Left cardiac atrium (tissue), 4 donors: Measurements from ENCODE around the gene FBXL16. TPM values are rescaled to one million over a fixed set of nuclear protein-coding genes. Genes with fewer than 3 reads are reported as not detected.
"Not testable (repeated sequence)": the region's sequence is repeated elsewhere in the genome, so short reads cannot be mapped to it uniquely, and the experiment has no call there.

ENCODE experiments used
- ATAC-seq, 2 donors: fragments of 200-7000 bp; cut with Tn5 transposase; one replicate each; pipeline ENCODE4 v1.9.1; 2020; ENCODE audit warnings: mild to moderate bottlenecking in 2 of 2, moderate library complexity in 2 of 2
- DNase-seq: peaks from one replicate; pipeline ENCODE4 v3.0.0-alpha.2; 2020
- intact Hi-C, 2 donors: fragments of 100-400 bp; cut with DNase I; formaldehyde crosslinking; loops; one replicate each; pipeline versions ENCODE4 v1.14.1 to v1.15.1; 2022 to 2023
- total RNA-seq, 2 donors: library from RNA; stranded (reverse); fragmentation: NEBNext Ultra II Directional; extraction: Animal tissue kit (Norgen Biotek cat#: 25700); gene quantifications; one replicate each; pipeline ENCODE4 v1.2.1, GENCODE V29; 2021
- donor health status: DM: no; HTN: yes; CAD: no.
- donor health status: DM: no; HTN: yes; CAD: no; lungs with severe emphysema.
- donor health status: DM: yes; HTN: yes; CAD: no.
- donor health status: Dilated cardiomyopathy.

Gene FBXL16
- total RNA-seq, 2 donors from 2014 or later = 0.32 to 1.0 TPM

DNA sequence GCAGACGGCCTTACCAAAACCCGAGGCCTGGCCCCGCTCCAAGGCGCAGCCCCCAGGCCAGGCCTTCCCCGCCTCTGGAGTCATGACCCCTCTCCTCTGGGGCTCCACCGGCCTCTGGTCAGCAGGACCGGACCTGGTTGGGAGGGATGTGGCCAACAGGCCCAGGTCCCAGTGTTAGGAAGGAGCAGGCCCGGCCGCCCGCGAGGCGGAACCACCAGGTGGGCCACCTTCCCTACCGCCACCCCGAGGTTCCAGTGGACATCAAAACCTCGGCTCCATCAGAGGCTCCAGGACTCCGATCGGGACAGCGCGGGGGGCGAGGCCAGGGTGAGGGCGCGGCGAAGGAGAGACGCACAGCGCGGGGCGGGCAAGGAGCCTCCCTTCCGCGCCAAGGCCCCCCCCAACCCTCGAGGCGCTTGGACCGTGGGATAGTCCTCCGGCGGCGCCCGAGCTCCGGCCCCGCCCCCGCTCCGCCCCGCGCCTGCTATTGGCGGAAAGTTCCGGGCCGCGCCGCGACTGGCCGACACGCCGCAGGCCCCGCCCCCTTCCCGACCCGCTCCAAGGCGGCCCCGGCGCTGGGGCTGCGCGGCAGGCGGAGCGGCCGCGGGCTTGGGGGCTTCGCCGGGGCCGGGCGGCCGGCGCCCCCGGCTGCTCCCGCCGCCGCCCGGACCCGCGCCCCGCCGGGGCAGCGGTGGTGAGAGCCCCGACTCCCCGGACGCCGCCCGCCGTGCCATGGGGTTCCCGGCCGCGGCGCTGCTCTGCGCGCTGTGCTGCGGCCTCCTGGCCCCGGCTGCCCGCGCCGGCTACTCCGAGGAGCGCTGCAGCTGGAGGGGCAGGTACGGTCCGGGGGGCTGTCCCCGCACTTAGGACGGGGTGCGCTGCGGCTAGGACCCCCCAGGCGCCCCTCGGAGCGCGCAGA, 9.2 kb upstream of the FBXL16 start, which contains the start of gene METRN:
Gene METRN, plus strand, starts transcription at position 561 of the 919 bp plus-strand sequence. Its CDS starts 172 bp downstream, at position 733.
- intact Hi-C loops = loop anchor here in 1 of 2 donors (5.0 to 10.0 kb wide), 2 partner anchors 72 to 340 kb away; partner anchors contain the start of genes CHTF18 and RPUSD1
- ATAC-seq (peak; percentile 85 to 95), DNase-seq (peak; percentile 95)

DNA sequence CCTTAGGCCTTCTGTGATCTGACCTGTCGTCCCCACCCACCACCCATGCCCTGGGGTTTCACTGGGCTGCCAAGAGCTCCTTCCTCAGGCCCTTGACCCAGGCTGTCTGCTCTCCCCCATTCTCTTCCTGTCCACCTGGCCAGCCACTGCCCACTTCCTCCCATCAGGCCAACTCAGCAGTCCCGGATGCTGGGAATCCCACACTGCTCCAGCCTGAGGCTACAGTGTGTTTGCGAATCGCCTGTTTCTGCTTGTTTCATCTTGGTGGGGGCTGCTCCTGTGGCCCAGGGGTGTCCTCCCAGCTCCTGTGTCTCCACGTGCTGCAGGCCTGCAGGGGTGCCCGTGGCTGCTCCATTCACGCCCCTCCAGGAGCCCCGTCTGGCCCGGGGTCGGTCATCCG, 8.5 kb upstream of the FBXL16 start:
- no peak for ATAC-seq
- DNase-seq = no peak
- intact Hi-C loops = loop anchor here in 1 of 2 donors (5.0 to 10.0 kb wide), 2 partner anchors 73 to 341 kb away; partner anchors contain the start of genes CHTF18 and RPUSD1

DNA sequence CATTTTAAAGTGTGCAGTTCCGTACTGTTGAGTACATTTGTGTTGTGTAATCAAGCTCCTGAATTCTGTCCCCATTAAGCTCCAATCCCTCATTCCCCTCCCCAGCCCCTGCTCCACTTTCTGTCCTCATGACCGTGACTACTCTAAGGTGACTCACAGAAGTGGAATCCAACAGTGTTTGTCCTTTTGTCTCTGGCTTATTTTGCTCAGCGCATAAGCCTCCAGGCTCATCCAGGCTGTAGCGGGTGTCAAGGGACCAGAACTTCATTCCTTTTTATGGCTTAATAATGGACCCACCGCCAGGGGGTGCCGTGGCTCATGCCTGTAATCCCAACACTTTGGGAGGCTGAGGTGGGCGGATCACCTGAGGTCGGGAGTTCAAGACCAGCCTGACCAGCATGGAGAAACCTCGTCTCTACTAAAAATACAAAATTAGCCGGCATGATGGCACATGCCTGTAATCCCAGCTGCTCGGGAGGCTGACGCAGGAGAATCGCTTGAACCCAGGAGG, 7.2 kb upstream of the FBXL16 start:
- intact Hi-C loops = loop anchor here in 1 of 2 donors (5.0 to 10.0 kb wide), 2 partner anchors 75 to 342 kb away; partner anchors contain the start of genes CHTF18 and RPUSD1
- ATAC-seq, DNase-seq: not testable (repeated sequence)

DNA sequence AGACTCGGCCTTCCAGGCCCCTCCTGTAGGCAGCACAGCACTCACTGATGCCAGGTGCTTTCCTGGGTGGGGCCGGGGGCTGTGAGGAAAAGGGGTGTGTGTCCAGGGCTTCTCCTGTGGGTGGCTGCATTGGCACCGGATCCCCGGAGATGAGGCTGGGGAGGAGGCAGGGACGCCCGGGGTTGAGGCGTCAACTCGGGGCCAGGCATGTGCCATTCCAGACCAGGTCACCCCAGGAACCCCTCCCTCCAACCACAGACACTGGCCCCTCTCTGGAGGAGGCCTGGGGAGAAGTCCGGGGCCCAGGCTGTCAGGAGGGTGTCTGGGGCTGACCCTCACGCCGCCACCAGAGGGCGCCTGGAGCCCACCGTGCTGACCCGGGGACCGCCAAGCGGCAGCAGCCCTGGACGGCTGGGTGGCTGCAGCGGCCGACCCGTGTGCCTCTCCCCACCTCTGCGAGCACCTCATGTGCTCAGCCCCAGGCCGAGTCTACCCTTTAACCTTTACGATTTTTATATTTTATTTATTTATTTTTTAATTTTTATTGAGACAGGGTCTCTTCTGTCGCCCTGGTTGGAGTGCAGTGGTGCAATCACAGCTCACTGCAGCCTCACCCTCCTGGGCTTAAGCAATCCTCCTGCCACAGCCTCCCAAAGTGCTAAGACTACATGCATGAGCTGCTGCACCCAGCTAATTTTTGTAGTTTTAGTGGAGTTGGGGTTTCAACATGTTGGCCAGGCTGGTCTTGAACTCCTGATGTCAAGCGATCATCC, 6.1 kb upstream of the FBXL16 start:
- ATAC-seq (peak; percentile 53 to 64), DNase-seq (peak; percentile 82)
- intact Hi-C loops = loop anchor here (1.0 to 10.0 kb wide), 3 partner anchors 74 to 343 kb away; partner anchors contain the start of genes CHTF18 (in 1 of the 2) and RPUSD1 (in 1 of the 2)

DNA sequence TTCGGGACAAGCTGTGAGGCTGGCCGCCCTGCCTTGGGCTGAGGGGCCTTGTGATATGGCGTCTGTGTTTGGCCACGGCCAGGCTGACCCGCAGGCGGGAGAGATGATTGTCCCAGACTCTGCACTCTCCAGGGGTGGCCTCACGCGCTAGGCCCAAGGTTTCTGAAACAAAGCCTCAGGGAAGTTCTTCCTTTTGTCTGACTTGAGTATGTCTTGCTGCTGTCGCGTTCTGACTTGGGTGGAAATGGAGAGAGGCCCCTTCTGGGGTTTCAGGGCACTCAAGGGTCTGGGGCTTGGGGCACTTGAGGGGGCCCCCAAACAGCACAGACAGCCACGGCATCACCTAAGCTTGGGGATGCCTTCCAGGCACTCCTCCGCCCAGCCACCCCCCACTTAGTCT, 5.5 kb upstream of the FBXL16 start:
- DNase-seq = no peak
- intact Hi-C loops = loop anchor here (1.0 to 10.0 kb wide), 3 partner anchors 74 to 344 kb away; partner anchors contain the start of genes CHTF18 (in 1 of the 2) and RPUSD1 (in 1 of the 2)
- ATAC-seq = no peak

DNA sequence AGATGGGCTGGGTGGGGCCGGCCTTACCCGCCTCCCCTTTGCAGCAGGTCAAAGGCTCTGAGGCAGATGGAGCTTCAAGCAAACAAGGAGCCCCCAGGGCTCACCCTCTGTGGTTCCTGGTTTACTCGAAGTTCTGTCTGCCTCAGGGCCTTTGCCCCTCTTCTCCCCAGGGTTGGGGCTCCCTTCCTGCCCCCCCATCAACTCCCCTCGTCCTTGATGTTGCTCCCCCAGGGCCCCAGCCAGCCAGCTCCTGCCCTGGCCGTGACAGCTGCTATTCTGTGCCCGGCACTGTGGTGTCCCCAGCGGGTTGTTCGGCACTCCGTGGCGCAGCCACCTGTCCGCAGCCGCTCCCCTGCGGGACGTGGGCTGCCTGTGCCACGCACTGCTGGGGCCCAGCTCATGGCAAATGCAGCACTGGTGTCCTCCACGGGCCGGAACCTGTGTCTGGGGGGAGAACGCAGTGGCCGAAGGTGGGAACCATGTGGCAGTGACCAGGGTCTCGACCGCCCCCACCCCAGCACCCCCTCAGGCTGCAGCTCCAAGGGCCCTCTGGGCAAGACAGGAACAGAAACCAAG, 5.0 kb upstream of the FBXL16 start:
- intact Hi-C loops = loop anchor here (1.0 to 10.0 kb wide), 3 partner anchors 75 to 344 kb away; partner anchors contain the start of genes CHTF18 (in 1 of the 2) and RPUSD1 (in 1 of the 2)
- ATAC-seq (no peak), DNase-seq (no peak)

DNA sequence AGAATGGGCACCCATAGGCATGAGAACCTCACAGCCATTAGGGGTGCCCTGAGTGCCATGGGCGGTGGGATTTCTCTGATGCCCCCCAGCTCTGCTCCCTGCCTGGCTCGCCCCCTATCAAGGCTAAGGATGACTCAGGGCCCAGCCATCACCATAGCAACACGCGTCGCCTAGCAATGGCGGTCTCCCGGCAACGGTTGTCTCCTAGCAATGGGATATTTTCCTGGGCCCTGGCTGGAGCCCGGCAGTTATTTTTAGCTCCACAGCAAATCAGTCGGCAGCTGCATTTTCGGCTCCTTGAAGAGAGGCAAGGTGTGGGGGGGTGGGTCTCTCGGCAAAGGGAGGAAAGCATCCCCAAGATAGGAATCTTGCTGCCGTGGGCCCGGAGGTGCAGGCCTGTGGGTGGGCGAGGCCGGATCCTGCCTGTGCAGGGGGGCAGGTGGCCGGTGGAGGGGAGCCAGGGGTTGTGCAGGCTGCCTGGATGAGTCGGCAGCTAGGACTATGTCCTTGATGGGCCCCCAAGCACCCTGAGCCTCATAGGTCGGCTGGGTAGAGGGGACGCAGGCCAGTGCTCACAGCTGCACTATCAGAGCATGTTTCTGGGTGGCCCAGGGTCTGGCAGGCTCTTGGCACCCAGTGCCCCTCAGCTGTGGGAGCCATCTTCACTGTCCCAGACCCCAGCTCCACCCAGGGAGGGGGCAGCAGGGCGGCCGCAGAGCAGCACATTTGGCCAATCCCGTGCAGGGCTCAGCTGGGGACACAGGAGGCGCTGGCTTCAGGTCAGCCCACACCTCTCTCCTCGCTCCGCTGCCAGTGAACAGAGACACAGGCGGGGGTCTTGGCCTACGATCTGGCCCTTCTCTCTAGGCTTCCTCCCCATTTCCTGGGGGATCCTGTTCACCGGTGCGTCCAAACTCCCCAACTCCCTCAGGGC, 4.2 kb upstream of the FBXL16 start:
- no peak for DNase-seq
- ATAC-seq = no peak

DNA sequence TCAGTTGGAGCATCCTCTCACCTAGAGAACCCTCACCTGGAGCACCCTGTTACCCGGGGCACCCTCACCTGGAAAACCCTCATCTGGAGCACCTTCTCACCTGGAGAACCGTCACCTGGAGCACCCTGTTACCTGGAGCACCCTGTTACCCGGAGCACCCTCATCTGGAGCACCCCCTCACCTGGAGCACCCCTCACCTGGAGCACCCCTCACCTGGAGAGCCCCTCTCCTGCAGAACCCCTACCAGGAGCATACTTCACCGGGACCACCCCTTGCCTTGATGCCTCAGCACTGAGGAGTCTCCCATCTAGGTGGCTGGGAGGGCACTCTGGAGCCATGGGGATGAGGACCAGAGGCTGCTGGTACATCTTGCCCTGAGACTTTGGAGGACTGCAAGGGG, 3.4 kb upstream of the FBXL16 start:
- ATAC-seq = no peak
- no peak for DNase-seq
- intact Hi-C loops = no loop called here

More for the DNA sequence above, 4.2 kb upstream of the FBXL16 start:
- intact Hi-C loops = loop anchor here in 1 of 2 donors (5.0 to 10.0 kb wide), 2 partner anchors 77 to 345 kb away; partner anchors contain the start of genes CHTF18 and RPUSD1

DNA sequence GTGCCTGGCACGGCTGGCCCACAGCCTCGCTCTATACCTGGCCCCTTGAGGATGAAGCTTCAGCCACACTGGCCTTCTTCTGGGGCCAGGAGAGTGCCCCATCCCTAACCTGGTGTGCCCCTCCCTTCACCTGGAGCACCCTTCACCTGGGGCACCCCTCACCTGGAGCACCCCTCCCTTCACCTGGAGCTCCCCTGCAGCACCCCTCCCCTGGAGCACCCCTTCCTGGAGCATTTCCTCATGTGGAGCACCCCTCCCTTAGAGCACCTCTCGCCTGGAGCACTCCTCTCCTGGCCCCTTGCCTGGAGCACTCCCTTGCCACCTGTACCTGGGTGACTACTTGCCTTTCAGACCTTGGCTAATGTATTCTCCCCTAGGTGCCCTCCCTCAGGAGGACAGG, 2.4 kb upstream of the FBXL16 start:
- no peak for ATAC-seq
- intact Hi-C loops = no loop called here

DNA sequence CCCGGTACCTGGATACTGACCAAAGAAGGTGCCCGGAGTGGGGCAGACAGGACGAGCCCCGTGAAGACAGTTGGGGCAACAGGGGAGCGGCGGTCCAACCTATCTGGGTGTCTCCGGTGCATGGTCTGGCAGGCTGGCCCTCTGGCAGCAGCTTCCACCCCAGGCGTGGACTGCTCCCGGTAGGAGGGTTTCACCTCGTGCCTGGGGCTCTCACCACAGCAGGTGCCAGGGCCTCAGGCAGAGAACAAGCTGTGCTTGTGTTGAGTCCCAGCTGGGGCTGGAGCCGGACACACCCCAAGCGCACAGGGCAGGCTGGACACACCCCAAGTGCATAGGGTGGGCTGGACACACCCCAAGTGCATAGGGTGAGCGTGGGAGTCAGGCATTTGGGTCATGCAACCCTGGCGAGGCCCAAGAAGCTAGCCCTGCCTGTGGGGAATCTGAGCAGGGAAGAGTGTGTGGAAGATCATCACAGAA, 1.5 kb upstream of the FBXL16 start:
- DNase-seq (no peak), ATAC-seq (no peak)
- intact Hi-C loops = no loop called here

More for the DNA sequence above, 2.4 kb upstream of the FBXL16 start:
- no peak for DNase-seq

DNA sequence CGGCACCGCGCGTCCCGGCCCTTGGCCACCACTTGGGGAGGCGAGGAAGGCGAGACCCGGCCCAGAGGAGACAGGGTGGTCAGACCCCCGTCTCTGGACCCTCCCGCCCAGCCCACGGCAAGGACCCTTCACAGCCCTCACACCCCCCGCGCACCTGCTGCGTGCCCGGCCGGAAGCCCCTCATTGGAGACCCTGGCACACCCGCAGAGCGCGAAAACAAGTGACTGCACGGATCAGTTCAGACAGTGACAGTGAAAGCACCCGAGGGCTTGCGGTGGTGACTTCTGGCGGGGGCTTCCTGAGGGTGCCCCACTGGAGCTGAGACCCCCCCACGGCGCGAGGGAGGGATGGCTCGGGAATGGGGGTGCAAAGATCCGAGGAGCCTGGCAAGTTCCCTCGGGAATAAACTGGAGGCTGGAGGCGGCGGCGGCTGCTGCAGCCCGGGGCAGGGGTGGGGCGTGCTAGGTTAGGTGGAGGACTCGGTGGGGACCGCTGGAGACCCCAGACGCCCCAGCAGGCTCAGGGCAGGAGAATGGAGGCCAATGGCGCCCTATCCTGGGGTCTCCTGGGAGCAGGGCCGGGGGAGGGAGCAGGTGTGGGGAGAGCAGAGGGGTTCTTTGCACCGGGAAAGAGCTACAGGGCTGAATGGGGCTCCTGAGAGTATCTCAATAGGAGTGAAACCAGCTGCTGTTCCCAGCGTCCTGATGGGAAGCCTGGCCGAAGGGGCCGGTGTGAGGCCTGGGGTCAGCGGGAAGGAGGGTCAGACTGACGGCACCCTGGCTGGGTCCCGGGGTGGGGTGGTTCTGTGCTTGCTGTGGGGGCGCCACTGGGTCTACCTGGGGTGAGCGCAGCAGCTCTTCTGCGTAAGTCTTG, 824 bp upstream of the FBXL16 start:
- ATAC-seq (no peak), DNase-seq (no peak)
- intact Hi-C loops = no loop called here

DNA sequence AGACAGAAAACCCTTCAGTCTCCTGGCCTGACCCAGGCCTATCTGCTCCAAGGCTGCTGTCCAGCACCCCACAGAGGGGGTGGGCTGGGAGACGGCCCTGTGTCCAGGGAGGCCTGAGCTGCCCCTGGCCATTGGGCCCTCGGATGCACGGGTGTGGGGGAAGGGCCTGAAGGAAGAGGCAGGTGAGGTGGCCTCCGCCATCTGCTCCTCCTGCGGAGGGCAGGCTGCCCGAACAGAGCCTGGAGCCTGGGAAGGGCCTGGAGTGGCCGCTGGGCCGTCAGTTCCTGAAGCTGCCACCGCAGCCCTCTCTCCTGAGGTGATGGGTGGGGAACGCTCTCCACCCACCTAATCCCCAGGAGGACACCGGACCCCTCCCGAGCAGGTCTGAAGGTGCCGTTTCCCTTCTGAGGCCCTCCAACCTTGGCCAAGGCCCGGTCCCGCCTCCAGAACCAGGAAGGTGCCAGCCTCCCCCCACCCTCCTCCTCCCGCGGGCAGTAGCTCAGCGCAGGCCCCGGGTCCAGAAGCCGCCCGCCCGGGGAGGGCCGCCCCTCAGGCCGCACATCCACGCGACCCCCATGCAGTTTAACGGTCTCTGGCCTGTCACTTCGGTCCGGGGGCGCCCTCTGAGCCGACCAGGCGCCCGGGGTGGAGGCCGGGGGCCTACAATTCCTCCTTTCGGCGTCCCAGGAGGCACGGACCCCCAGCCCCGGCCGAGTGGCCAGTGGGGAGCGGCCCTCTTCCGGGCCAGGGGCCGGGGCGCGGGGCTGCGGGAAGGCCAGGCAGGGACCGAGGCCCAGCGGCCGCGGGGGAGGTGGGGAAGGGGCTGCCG, 835 bp downstream of the FBXL16 start:
- intact Hi-C loops = no loop called here
- no peak for ATAC-seq
- DNase-seq = no peak

DNA sequence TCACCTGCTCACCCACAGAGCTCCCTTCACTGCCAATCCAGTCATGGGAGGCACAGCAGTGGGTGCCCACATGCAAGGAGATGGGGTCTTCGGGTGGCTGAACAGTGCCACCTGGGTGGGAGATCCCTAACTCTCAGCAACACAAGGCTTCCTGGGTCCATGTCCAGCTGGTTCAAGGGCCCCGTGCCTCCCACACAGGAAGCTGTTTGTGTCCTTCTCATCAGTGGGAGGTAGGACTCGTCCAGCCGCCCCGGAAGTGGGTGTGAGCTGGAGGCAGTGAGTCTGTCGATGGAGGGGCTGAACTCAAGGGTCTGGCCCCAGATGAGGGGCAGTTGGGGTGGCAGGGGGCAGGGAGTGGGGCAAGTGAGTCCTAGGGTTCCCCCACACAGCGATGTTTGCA, 1.6 kb downstream of the FBXL16 start:
- intact Hi-C loops = no loop called here
- no peak for ATAC-seq

DNA sequence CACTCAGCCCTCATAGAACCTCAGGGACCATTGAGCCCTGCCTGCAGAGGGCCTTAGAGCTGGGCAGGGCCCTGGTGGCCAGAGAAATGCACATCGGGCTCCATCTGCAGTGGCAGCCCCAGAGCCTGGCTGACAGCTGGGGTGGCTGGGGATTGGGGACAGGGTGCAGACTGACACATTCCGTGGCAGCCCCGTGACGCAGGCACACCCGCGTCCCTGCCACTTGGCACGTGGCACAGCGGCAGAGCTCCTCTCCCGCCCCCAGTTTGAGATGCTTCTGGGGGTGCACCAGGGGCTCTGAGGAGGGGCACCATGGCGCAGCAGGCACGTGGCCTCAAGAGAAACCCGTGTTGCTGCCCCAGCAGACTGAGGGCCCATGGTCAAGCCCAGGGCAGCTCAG, 2.2 kb downstream of the FBXL16 start:
- no peak for ATAC-seq
- intact Hi-C loops = no loop called here
- DNase-seq = no peak

More for the DNA sequence above, 1.6 kb downstream of the FBXL16 start:
- DNase-seq = no peak

DNA sequence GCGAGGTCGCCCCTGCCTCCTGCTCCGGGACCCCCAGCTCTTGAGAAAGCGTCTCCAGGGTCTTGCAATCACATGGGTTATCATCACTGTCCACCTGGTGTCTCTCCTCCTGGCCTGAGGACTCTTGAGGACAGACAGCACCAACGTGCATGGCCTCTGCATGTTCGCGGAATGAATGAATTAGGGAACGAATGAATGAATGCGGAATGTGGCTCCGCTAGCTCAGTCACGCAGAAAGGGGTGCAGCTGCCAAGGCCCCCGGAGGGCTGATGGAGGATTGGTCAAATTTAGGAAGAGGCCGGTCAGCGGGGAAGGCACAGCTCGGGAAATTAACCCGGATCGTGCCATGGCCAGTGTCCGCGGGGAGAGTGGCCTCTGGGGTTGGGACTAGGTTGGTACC, 3.3 kb downstream of the FBXL16 start:
- intact Hi-C loops = no loop called here
- no peak for ATAC-seq
- no peak for DNase-seq
